ENCODE data around the gene LPAR1.

Gene LPAR1

GRCh38 chr9:110891760-110892159 is 146.5 kb downstream of the LPAR1 start:
- H3K4me1 ChIP-seq, result no peaks in the 10 kb centered on the region; the same call in 1 of the 2 replicates
- TF ChIP-seq, protein P1, sequence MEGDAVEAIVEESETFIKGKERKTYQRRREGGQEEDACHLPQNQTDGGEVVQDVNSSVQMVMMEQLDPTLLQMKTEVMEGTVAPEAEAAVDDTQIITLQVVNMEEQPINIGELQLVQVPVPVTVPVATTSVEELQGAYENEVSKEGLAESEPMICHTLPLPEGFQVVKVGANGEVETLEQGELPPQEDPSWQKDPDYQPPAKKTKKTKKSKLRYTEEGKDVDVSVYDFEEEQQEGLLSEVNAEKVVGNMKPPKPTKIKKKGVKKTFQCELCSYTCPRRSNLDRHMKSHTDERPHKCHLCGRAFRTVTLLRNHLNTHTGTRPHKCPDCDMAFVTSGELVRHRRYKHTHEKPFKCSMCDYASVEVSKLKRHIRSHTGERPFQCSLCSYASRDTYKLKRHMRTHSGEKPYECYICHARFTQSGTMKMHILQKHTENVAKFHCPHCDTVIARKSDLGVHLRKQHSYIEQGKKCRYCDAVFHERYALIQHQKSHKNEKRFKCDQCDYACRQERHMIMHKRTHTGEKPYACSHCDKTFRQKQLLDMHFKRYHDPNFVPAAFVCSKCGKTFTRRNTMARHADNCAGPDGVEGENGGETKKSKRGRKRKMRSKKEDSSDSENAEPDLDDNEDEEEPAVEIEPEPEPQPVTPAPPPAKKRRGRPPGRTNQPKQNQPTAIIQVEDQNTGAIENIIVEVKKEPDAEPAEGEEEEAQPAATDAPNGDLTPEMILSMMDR (IDR thresholded peaks at IDR 0.05; ENCODE audit: low read depth, low read length), result no peak
- no peak for DNase-seq

GRCh38 chr9:110890416-110890815 is 147.9 kb downstream of the LPAR1 start:
- Histone ChIP-seq H3K27me3 (no peaks in the 10 kb centered on the region), H3K4me3 (ENCODE audit: low read depth, low read length) (no peak overlapping the region), H3K36me3 (no peaks in the 10 kb centered on the region), H3K9me3 (no peaks in the 10 kb centered on the region), H3K4me1 (no peaks in the 10 kb centered on the region; the same call in 1 of the 2 replicates)
- DNase-seq, result no peak
- TF ChIP-seq, protein P1 (IDR thresholded peaks at IDR 0.05; ENCODE audit: low read depth, low read length), result no peak

More at GRCh38 chr9:110891760-110892159, 146.5 kb downstream of the LPAR1 start:
- H3K9me3 ChIP-seq, result no peaks in the 10 kb centered on the region
- H3K36me3 ChIP-seq, result no peaks in the 10 kb centered on the region
- no peak overlapping the region for H3K4me3 ChIP-seq (ENCODE audit: low read depth, low read length)
- H3K27me3 ChIP-seq, result no peaks in the 10 kb centered on the region

DNA sequence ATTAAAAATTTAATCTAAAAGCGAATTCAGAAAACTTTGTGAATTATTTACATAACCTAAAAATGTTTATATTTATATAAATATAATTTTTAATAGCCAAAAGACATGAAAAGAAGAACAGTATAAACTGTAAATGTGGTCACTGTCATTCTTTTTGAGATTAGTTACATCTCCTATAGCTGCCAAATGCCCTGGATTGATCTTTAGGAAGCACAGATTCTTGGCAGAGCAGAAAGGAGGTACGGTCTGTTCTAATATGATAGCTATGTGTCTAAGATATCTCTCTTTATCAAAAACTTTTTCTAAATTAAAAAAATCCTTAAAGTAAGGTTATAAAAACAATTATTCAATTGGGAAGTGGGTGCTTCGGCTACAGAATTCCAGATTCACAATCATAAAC is 151.0 kb downstream of the LPAR1 start:
- H3K9me3 ChIP-seq, result no peaks in the 10 kb centered on the region
- TF ChIP-seq, protein P1 (IDR thresholded peaks at IDR 0.05; ENCODE audit: low read depth, low read length), result no peak
- no peaks in the 10 kb centered on the region for H3K36me3 ChIP-seq
- DNase-seq, result no peak
- H3K4me3 ChIP-seq (ENCODE audit: low read depth, low read length), result no peak overlapping the region
- no peaks in the 10 kb centered on the region for H3K27me3 ChIP-seq
- no peaks in the 10 kb centered on the region for H3K4me1 ChIP-seq

DNA sequence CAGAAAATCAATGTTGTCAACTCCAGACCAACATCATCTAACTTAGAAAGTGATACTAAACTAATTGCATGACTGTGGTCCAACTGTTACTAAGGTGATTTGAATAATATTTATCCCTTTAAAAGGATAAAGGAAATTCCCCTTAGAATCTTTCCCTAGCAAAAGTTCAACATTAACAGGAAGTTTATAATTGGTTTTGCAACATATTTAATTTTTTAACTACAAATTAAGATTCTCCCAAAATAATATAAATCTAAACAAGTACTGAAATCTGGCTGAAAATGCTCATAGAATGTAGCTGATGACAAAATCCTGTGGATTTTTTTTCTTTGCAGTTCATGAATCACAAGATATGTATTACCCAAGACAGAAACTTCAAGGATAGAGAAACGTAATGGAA is 151.4 kb downstream of the LPAR1 start:
- Histone ChIP-seq H3K27me3 (no peaks in the 10 kb centered on the region), H3K36me3 (no peaks in the 10 kb centered on the region), H3K9me3 (no peaks in the 10 kb centered on the region), H3K4me3 (ENCODE audit: low read depth, low read length) (no peak overlapping the region), H3K4me1 (no peaks in the 10 kb centered on the region)
- DNase-seq, result no peak
- TF ChIP-seq, protein P1 (IDR thresholded peaks at IDR 0.05; ENCODE audit: low read depth, low read length), result no peak

DNA sequence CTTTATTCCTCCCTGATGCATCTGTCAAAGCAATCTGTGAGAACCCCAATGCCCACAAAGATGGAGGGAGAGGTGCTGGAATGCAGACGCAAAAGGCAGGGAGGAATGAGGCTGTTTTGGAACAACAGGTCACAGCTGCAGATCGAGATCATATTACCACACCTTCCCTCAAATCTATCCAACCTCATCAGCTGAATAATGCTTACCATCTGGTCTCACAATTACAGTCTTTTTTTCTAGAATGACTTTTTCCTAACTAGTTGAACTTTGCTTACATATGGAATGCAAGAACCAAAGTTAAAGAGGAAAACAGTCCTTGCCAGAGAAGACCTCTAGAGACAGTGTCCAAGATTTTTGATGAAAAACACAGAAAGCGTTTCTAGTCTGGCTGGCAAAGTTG is 158.1 kb downstream of the LPAR1 start:
- no peaks in the 10 kb centered on the region; the same call in 1 of the 2 replicates for H3K36me3 ChIP-seq
- DNase-seq, result no peak
- no peaks in the 10 kb centered on the region for H3K4me1 ChIP-seq
- no peaks in the 10 kb centered on the region for H3K27me3 ChIP-seq
- TF ChIP-seq, protein P1 (IDR thresholded peaks at IDR 0.05; ENCODE audit: low read depth, low read length), result no peak
- no peaks in the 10 kb centered on the region for H3K9me3 ChIP-seq
- H3K4me3 ChIP-seq (ENCODE audit: low read depth, low read length), result no peak overlapping the region

GRCh38 chr9:110877374-110877773 is 160.9 kb downstream of the LPAR1 start:
- no peaks in the 10 kb centered on the region; the same call in 1 of the 2 replicates for H3K36me3 ChIP-seq
- no peak overlapping the region for H3K4me3 ChIP-seq (ENCODE audit: low read depth, low read length)
- TF ChIP-seq, protein P1 (IDR thresholded peaks at IDR 0.05; ENCODE audit: low read depth, low read length), result no peak
- DNase-seq, result no peak
- H3K27me3 ChIP-seq, result no peaks in the 10 kb centered on the region
- H3K9me3 ChIP-seq, result no peaks in the 10 kb centered on the region
- no peaks in the 10 kb centered on the region for H3K4me1 ChIP-seq

Measured in BE2C (cell line).